ENCODE data around the gene CRIM1.
A peak's percentile ranks its signal among the peaks of the same experiment; 100 is the strongest.

CRIM1 gene

DNA sequence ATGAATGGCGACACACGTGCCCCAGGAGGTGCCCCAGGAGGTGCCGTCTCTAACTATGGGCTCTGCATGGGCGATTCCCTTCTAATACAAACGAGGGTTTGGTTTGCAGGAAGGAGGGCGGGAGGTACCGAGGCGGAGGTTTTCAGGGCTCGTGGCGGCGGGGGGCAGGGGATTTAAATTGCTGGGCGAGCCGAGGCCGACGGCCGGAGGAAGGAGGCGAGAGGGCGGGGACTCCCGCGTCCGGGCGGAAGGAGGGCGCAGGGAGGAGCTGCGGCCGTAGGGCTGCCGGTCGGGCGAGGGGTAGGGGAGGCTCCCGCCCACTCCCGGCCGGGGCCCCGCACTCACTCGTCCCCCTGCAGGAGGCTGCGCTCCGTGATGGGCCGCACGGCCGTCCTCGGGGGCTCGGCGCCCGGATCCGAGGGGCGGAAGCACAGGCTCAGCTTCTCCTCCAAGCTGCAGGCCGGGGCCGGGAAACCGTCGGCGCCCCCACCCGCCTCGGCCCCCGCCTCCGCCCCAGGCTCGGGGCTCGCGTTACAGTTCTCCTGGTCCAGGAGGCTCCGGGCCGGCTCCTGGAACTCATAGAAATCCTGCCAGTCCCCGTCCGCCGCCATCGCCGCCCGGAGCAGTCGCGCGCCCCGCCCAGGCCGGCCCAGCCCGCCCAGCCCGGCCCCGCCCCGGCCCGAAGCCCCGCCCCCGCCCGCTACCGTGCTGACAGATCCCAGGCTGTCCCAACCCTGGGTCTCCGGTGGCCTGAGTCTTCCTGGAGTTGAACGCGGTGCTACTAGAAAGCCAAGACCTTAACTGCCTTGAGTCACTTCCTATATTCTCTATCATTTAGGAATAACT lies 242.2 kb downstream of the CRIM1 start, which contains the start of gene FEZ2:
Gene FEZ2 (minus strand): TSS at position 637 of the 846 bp plus-strand sequence. CDS start 26 bp downstream, at position 611.
- Histone ChIP-seq H3K4me3 (ENCODE audit: low read length) (peak within 1 kb of the TSS; percentile 15), H3K36me3 (ENCODE audit: control insufficient read depth, insufficient read depth, low read length) (no peaks in the 10 kb centered on the region), H3K4me1 (ENCODE audit: control insufficient read depth, insufficient read depth, low read length) (peaks cover 13% of the 10 kb centered on the region), H3K9me3 (ENCODE audit: control insufficient read depth, low read length) (no peaks in the 10 kb centered on the region), H3K27me3 (ENCODE audit: control insufficient read depth, insufficient read depth, low read length) (no peaks in the 10 kb centered on the region), H3K9ac (ENCODE audit: low read length) (peak within 1 kb of the TSS; percentile 68)
